Measurements from ENCODE around the gene STK32C.

Gene STK32C

GRCh38 chr10:132195366-132196075 lies 112.2 kb downstream of the STK32C start:
- DNase-seq = no peak

- DNase-seq = no peak
Observed at GRCh38 chr10:132194726-132195125, 113.0 kb downstream of the STK32C start.

- DNase-seq = no peak
Observed at GRCh38 chr10:132193907-132194552, 113.7 kb downstream of the STK32C start.

- DNase-seq = no peak
Observed at GRCh38 chr10:132192991-132193665, 114.6 kb downstream of the STK32C start.

GRCh38 chr10:132192076-132192975 lies 115.4 kb downstream of the STK32C start:
- DNase-seq = no peak

- no peak for DNase-seq
Observed at GRCh38 chr10:132189810-132190422, 117.8 kb downstream of the STK32C start.

- no peak for DNase-seq
Observed at GRCh38 chr10:132189016-132189415, 118.7 kb downstream of the STK32C start.

- no peak for DNase-seq
Observed at GRCh38 chr10:132188331-132188730, 119.4 kb downstream of the STK32C start.

GRCh38 chr10:132187430-132188138 lies 120.2 kb downstream of the STK32C start:
- DNase-seq = no peak

GRCh38 chr10:132186488-132187429 lies 121.0 kb downstream of the STK32C start, which contains the start of gene DPYSL4:
Gene DPYSL4, plus strand, starts transcription at chr10:132186948. Its CDS starts 116 bp downstream, at chr10:132187064.
- peak; percentile 49 for DNase-seq

- DNase-seq = no peak
Observed at GRCh38 chr10:132185601-132186487, 121.9 kb downstream of the STK32C start.

GRCh38 chr10:132184816-132185593 lies 122.7 kb downstream of the STK32C start:
- DNase-seq = no peak

- DNase-seq = no peak
Observed at GRCh38 chr10:132183046-132183445, 124.7 kb downstream of the STK32C start.

- no peak for DNase-seq
Observed at GRCh38 chr10:132182591-132182990, 125.2 kb downstream of the STK32C start.

GRCh38 chr10:132181691-132182425 lies 125.9 kb downstream of the STK32C start:
- no peak for DNase-seq

- no peak for DNase-seq
Observed at GRCh38 chr10:132180736-132181135, 127.0 kb downstream of the STK32C start.

- no peak for DNase-seq
Observed at GRCh38 chr10:132179551-132180392, 128.0 kb downstream of the STK32C start.
